Parathyroid adenoma (tissue), 2 donors: Measurements from ENCODE around the gene NDST3.

Source experiments
- H2AFZ ChIP-seq: fragments of 300-600 bp; sonication (generic); one replicate; pipeline ENCODE4 v1.7.0; 2017; ENCODE audit warnings: antibody characterized with exemption, mild to moderate bottlenecking
- H3K27ac ChIP-seq: fragments of 300-600 bp; sonication (generic); one replicate; pipeline ENCODE4 v1.7.0; 2017
- H3K27me3 ChIP-seq: fragments of 300-600 bp; sonication (generic); one replicate; pipeline ENCODE4 v1.7.0; 2017; ENCODE audit warnings: low read length; ENCODE audit not compliant: control insufficient read depth, insufficient read depth
- H3K36me3 ChIP-seq: fragments of 300-600 bp; sonication (generic); one replicate; pipeline ENCODE4 v1.7.0; 2017; ENCODE audit warnings: low read length; ENCODE audit not compliant: control insufficient read depth, insufficient read depth
- H3K4me1 ChIP-seq: fragments of 300-600 bp; sonication (generic); one replicate; pipeline ENCODE4 v1.7.0; 2017; ENCODE audit warnings: control low read depth
- H3K4me2 ChIP-seq: fragments of 300-600 bp; sonication (generic); one replicate; pipeline ENCODE4 v1.7.0; 2017; ENCODE audit warnings: low read length
- H3K4me3 ChIP-seq: fragments of 300-600 bp; sonication (generic); one replicate; pipeline ENCODE4 v1.7.0; 2017; ENCODE audit warnings: low read depth, low read length
- H3K79me2 ChIP-seq: fragments of 300-600 bp; sonication (generic); one replicate; pipeline ENCODE4 v1.7.0; 2017; ENCODE audit warnings: control low read depth
- H3K9ac ChIP-seq: fragments of 300-600 bp; sonication (generic); one replicate; pipeline ENCODE4 v1.7.0; 2017; ENCODE audit warnings: mild to moderate bottlenecking
- H3K9me3 ChIP-seq: fragments of 300-600 bp; sonication (generic); one replicate; pipeline ENCODE4 v1.7.0; 2017; ENCODE audit warnings: low read length; ENCODE audit not compliant: control insufficient read depth
- CTCF ChIP-seq: fragments of 300-600 bp; sonication (generic); IDR thresholded peaks from one replicate; pipeline ENCODE4 v1.7.0; 2017; ENCODE audit warnings: antibody characterized with exemption, mild to moderate bottlenecking
- donor health status: primary hyperparathyroidism.

The NDST3 gene

GRCh38 chr4:118173956-118174725 lies 139.9 kb downstream of the NDST3 start:
- Histone ChIP-seq H3K9ac (no peak overlapping the region), H3K4me1 (no peaks in the 10 kb centered on the region), H3K27me3 (no peaks in the 10 kb centered on the region), H3K36me3 (no peaks in the 10 kb centered on the region), H3K4me2 (no peak overlapping the region), H3K4me3 (no peak overlapping the region), H3K79me2 (no peaks in the 10 kb centered on the region), H3K27ac (no peak overlapping the region), H2AFZ (no peak overlapping the region), H3K9me3 (no peaks in the 10 kb centered on the region)
- no peak for TF ChIP-seq CTCF

GRCh38 chr4:118175506-118175905 lies 141.2 kb downstream of the NDST3 start:
- no peak overlapping the region for H3K4me2 ChIP-seq
- H3K36me3 ChIP-seq = no peaks in the 10 kb centered on the region
- no peak overlapping the region for H3K27ac ChIP-seq
- H3K4me3 ChIP-seq = no peak overlapping the region
- no peak for TF ChIP-seq CTCF
- no peaks in the 10 kb centered on the region for H3K27me3 ChIP-seq
- no peaks in the 10 kb centered on the region for H3K4me1 ChIP-seq
- no peak overlapping the region for H3K9ac ChIP-seq
- no peaks in the 10 kb centered on the region for H3K9me3 ChIP-seq
- H3K79me2 ChIP-seq = no peaks in the 10 kb centered on the region
- no peak overlapping the region for H2AFZ ChIP-seq

GRCh38 chr4:118177126-118177525 lies 142.8 kb downstream of the NDST3 start:
- H2AFZ ChIP-seq = no peak overlapping the region
- H3K27ac ChIP-seq = no peak overlapping the region
- no peaks in the 10 kb centered on the region for H3K36me3 ChIP-seq
- TF ChIP-seq CTCF = no peak
- H3K4me2 ChIP-seq = no peak overlapping the region
- H3K9ac ChIP-seq = no peak overlapping the region
- H3K79me2 ChIP-seq = no peaks in the 10 kb centered on the region
- no peaks in the 10 kb centered on the region for H3K27me3 ChIP-seq
- no peaks in the 10 kb centered on the region for H3K4me1 ChIP-seq
- H3K4me3 ChIP-seq = no peak overlapping the region
- no peaks in the 10 kb centered on the region for H3K9me3 ChIP-seq

GRCh38 chr4:118180776-118181175 lies 146.5 kb downstream of the NDST3 start:
- no peaks in the 10 kb centered on the region for H3K9me3 ChIP-seq
- H3K4me1 ChIP-seq = no peaks in the 10 kb centered on the region
- H3K4me2 ChIP-seq = no peak overlapping the region
- H3K9ac ChIP-seq = no peak overlapping the region
- H3K79me2 ChIP-seq = no peaks in the 10 kb centered on the region
- no peaks in the 10 kb centered on the region for H3K27me3 ChIP-seq
- H3K36me3 ChIP-seq = no peaks in the 10 kb centered on the region
- no peak for TF ChIP-seq CTCF
- H2AFZ ChIP-seq = no peak overlapping the region
- H3K27ac ChIP-seq = no peak overlapping the region
- H3K4me3 ChIP-seq = no peak overlapping the region

- H3K36me3 ChIP-seq = no peaks in the 10 kb centered on the region
- no peak overlapping the region for H3K4me3 ChIP-seq
- H3K79me2 ChIP-seq = no peaks in the 10 kb centered on the region
- TF ChIP-seq CTCF = no peak
- H3K4me1 ChIP-seq = no peaks in the 10 kb centered on the region
- H3K9me3 ChIP-seq = no peaks in the 10 kb centered on the region
- no peak overlapping the region for H2AFZ ChIP-seq
- no peak overlapping the region for H3K27ac ChIP-seq
- no peak overlapping the region for H3K9ac ChIP-seq
- no peaks in the 10 kb centered on the region for H3K27me3 ChIP-seq
- no peak overlapping the region for H3K4me2 ChIP-seq
Measured at GRCh38 chr4:118190903-118191302, 156.6 kb downstream of the NDST3 start.
